ENCODE results near the gene CROCC. TPM values are rescaled to one million over a fixed set of nuclear protein-coding genes. Genes with fewer than 3 reads are reported as not detected.

The CROCC gene
- total RNA-seq, 1 donor, result 8.9 TPM

GRCh38 chr1:17017435-17017834, 95.7 kb downstream of the CROCC start:
- no peak overlapping the region for H3K4me3 ChIP-seq (ENCODE audit: low read depth, low read length)
- DNase-seq (ENCODE audit: low read depth), result no peak
- TF ChIP-seq CTCF (IDR thresholded peaks at IDR 0.05; ENCODE audit: insufficient read depth, low read length), result no peak

- DNase-seq (ENCODE audit: low read depth), result no peak
- no peak for TF ChIP-seq CTCF (IDR thresholded peaks at IDR 0.05; ENCODE audit: insufficient read depth, low read length)
- H3K4me3 ChIP-seq (ENCODE audit: low read depth, low read length), result no peak overlapping the region
Observed at GRCh38 chr1:17018849-17019248, 97.1 kb downstream of the CROCC start.

- no peak for TF ChIP-seq CTCF (IDR thresholded peaks at IDR 0.05; ENCODE audit: insufficient read depth, low read length)
- DNase-seq (ENCODE audit: low read depth), result no peak
- H3K4me3 ChIP-seq (ENCODE audit: low read depth, low read length), result no peak overlapping the region
Observed at GRCh38 chr1:17020502-17020901, 98.8 kb downstream of the CROCC start.

- no peak for TF ChIP-seq CTCF (IDR thresholded peaks at IDR 0.05; ENCODE audit: insufficient read depth, low read length)
Observed at GRCh38 chr1:17021896-17022295, 100.2 kb downstream of the CROCC start.

More at GRCh38 chr1:17021896-17022295, 100.2 kb downstream of the CROCC start:
- H3K4me3 ChIP-seq (ENCODE audit: low read depth, low read length), result no peak overlapping the region
- DNase-seq (ENCODE audit: low read depth), result no peak

Small RNA genes lying within 50 kb of the gene (small RNA-seq; reads per million reads assigned to genes)
- gene RNU1-2 (not detected), gene RNU1-5P (not detected)

Other genes starting within 250 kb of the CROCC start
- gene RNU1-4, start 181.4 kb upstream of the CROCC start, total RNA-seq (ENCODE audit: low replicate concordance), result under 0.01 and 2,882 TPM in 2 replicates
- under 0.01 and 2,882 TPM in 2 replicates for gene RNU1-2, start 26.0 kb upstream of the CROCC start, total RNA-seq (ENCODE audit: low replicate concordance)
- 47.7 and 60.3 TPM in 2 replicates for gene MFAP2, start 58.7 kb downstream of the CROCC start, total RNA-seq (ENCODE audit: low replicate concordance)
- gene ATP13A2, start 90.0 kb downstream of the CROCC start, total RNA-seq (ENCODE audit: low replicate concordance), result 6.8 and 18.4 TPM in 2 replicates
- gene SDHB, start 132.1 kb downstream of the CROCC start, total RNA-seq (ENCODE audit: low replicate concordance), result 48.4 and 106 TPM in 2 replicates
- 0.09 and 0.16 TPM in 2 replicates for gene PADI2, start 197.5 kb downstream of the CROCC start, total RNA-seq (ENCODE audit: low replicate concordance)

Data from fibroblast of the aortic adventitia (primary cell).